Measurements from ENCODE around the gene FZD10.

- no peak for TF ChIP-seq CTCF (IDR thresholded peaks at IDR 0.05)
- no peak for TF ChIP-seq POLR2A (IDR thresholded peaks at IDR 0.05)
Measured at GRCh38 chr12:130154276-130155070, 7.8 kb upstream of the FZD10 start.

Data from testis (tissue), 2 donors.